A549 (cell line): ENCODE results near the gene HTRA2. TPM values are rescaled to one million over a fixed set of nuclear protein-coding genes. Genes with fewer than 3 reads are reported as not detected.

Experiments used
- ATAC-seq, 2 experiments: fragments of 200-7000 bp in 1 of 2; fragments of >200 bp in 1 of 2; cut with Nextera tagmentation in 1 of 2; cut with Tn5 transposase in 1 of 2; 3 replicates each; pipeline versions ENCODE4 v1.8.0 to v1.9.1; 2018 to 2020; ENCODE audit warnings: mild to moderate bottlenecking in 1 of 2, moderate library complexity in 1 of 2
- CTCF ChIA-PET: fragments of 300-600 bp; sonication (Branson Sonifier 250); formaldehyde crosslinking; extraction: SDS; loops from one replicate; lab custom pipeline; 2021; ENCODE audit warnings: antibody characterized with exemption, inconsistent platforms; lab: Yijun Ruan, JAX
- POLR2A ChIA-PET: fragments of 350-600 bp; formaldehyde crosslinking; extraction: SDS; loops from one replicate; lab custom pipeline; 2021; ENCODE audit warnings: antibody characterized with exemption, inconsistent platforms; lab: Yijun Ruan, JAX
- DNase-seq, 2 experiments: peaks; one replicate each; pipeline versions ENCODE4 v3.0.0 to v3.0.0-alpha.2; 2011 to 2016; ENCODE audit warnings: low read depth in 1 of 2, low spot score in 1 of 2
- FAIRE-seq: peaks from 2 replicates; lab custom pipeline; 2011; peaks lifted over from hg19 to GRCh38; lab: Jason Lieb, UNC
- H3K27ac ChIP-seq, 2 experiments: fragments of >200 bp; sonication (Bioruptor Twin); formaldehyde crosslinking; 3 replicates each; pipeline ENCODE4 v1.5.1; 2016 to 2017
- H3K4me1 ChIP-seq: fragments of >200 bp; sonication (Bioruptor Twin); formaldehyde crosslinking; 3 replicates; pipeline ENCODE4 v1.6.1; 2016
- H3K4me2 ChIP-seq: fragments of >200 bp; sonication (Bioruptor Twin); formaldehyde crosslinking; 3 replicates; pipeline ENCODE4 v1.6.1; 2016
- H3K4me3 ChIP-seq: fragments of >200 bp; sonication (Bioruptor Twin); formaldehyde crosslinking; 3 replicates; pipeline ENCODE4 v1.5.1; 2016
- H3K9me3 ChIP-seq: fragments of >200 bp; sonication (Bioruptor Twin); formaldehyde crosslinking; 3 replicates; pipeline ENCODE4 v1.6.1; 2016
- ATOH8 ChIP-seq: fragments of 250-450 bp; sonication (Bioruptor Pico); IDR thresholded peaks from 2 replicates; pipeline ENCODE4 v1.5.0; 2020; ENCODE audit warnings: low read depth, mild to moderate bottlenecking, moderate library complexity
- BHLHE40 ChIP-seq: IDR thresholded peaks from 2 replicates; pipeline ENCODE4 v1.6.1; 2012; ENCODE audit warnings: low read depth, low read length, inconsistent platforms
- CBX2 ChIP-seq: fragments of 200-600 bp; sonication (generic); IDR thresholded peaks from 2 replicates; pipeline ENCODE4 v1.6.1; 2016; ENCODE audit warnings: low read depth, mild to moderate bottlenecking, borderline replicate concordance
- CBX8 ChIP-seq: fragments of 200-600 bp; sonication (generic); IDR thresholded peaks from 2 replicates; pipeline ENCODE4 v1.6.1; 2016
- E2F6 ChIP-seq: IDR thresholded peaks from 2 replicates; pipeline ENCODE4 v1.6.1; 2012; ENCODE audit warnings: low read depth, borderline replicate concordance
- EHF ChIP-seq: fragments of 250-450 bp; sonication (Bioruptor Pico); IDR thresholded peaks from 2 replicates; pipeline ENCODE4 v1.5.0; 2020; ENCODE audit warnings: mild to moderate bottlenecking
- EHMT2 ChIP-seq: fragments of 200-600 bp; sonication (generic); IDR thresholded peaks from 2 replicates; pipeline ENCODE4 v1.6.1; 2016; ENCODE audit warnings: antibody characterized with exemption, low read depth, mild to moderate bottlenecking, moderate library complexity
- ELK1 ChIP-seq: fragments of 150-350 bp; IDR thresholded peaks from 2 replicates; pipeline ENCODE4 v1.6.1; 2014; ENCODE audit warnings: low read depth, mild to moderate bottlenecking, low read length
- EP300 ChIP-seq, 2 experiments: fragments of >200 bp; sonication (Bioruptor Twin); formaldehyde crosslinking; IDR thresholded peaks; 2 replicates in 1 of 2; 3 replicates in 1 of 2; pipeline ENCODE4 v1.6.1; 2016 to 2017
- FOSL2 ChIP-seq, 2 experiments: fragments of 450-650 bp in 1 of 2; fragments of >200 bp in 1 of 2; sonication (Bioruptor Twin) in 1 of 2; formaldehyde crosslinking; IDR thresholded peaks; 2 replicates each; pipeline versions ENCODE4 v1.5.0 to v1.6.1; 2016 to 2020; ENCODE audit warnings: mild to moderate bottlenecking in 1 of 2, moderate library complexity in 1 of 2
- GATA3 ChIP-seq: IDR thresholded peaks from 2 replicates; pipeline ENCODE4 v1.6.1; 2012; ENCODE audit warnings: borderline replicate concordance
- HOXA7 ChIP-seq: fragments of 250-450 bp; sonication (Bioruptor Pico); IDR thresholded peaks from 2 replicates; pipeline ENCODE4 v1.5.0; 2020; ENCODE audit warnings: mild to moderate bottlenecking, moderate library complexity
- JUNB ChIP-seq: fragments of >200 bp; sonication (Bioruptor Twin); formaldehyde crosslinking; IDR thresholded peaks from 2 replicates; pipeline ENCODE4 v1.6.1; 2016
- KDM1A ChIP-seq: fragments of 200-600 bp; sonication (generic); IDR thresholded peaks from 2 replicates; pipeline ENCODE4 v1.6.1; 2016; ENCODE audit warnings: low read depth, mild to moderate bottlenecking
- MAZ ChIP-seq: fragments of 150-350 bp; IDR thresholded peaks from 2 replicates; pipeline ENCODE4 v1.6.1; 2014; ENCODE audit warnings: antibody characterized with exemption, low read depth, low read length, borderline replicate concordance
- NFE2L2 ChIP-seq: fragments of 150-350 bp; conservative IDR thresholded peaks from 2 replicates; pipeline ENCODE4 v1.6.1; 2014; ENCODE audit warnings: low read length
- PBX3 ChIP-seq: IDR thresholded peaks from 2 replicates; pipeline ENCODE4 v1.6.1; 2012
- POLR2A ChIP-seq: IDR thresholded peaks from 2 replicates; pipeline ENCODE4 v1.6.1; 2012; ENCODE audit warnings: mild to moderate bottlenecking, low read length
- POLR2AphosphoS2 ChIP-seq: conservative IDR thresholded peaks from 2 replicates; pipeline ENCODE4 v1.6.1; 2012; ENCODE audit warnings: low read length, improper control_type of control experiment, inconsistent platforms
- REST ChIP-seq: fragments of 200-600 bp; sonication (generic); IDR thresholded peaks from 2 replicates; pipeline ENCODE4 v1.6.1; 2016; ENCODE audit warnings: antibody characterized with exemption, mild to moderate bottlenecking, moderate library complexity
- RNF2 ChIP-seq: fragments of 200-600 bp; sonication (generic); IDR thresholded peaks from 2 replicates; pipeline ENCODE4 v1.6.1; 2016; ENCODE audit warnings: low read depth, mild to moderate bottlenecking, antibody characterized with exemption, moderate library complexity, borderline replicate concordance
- SMC3 ChIP-seq: fragments of >200 bp; sonication (Bioruptor Twin); formaldehyde crosslinking; IDR thresholded peaks from 3 replicates; pipeline ENCODE4 v1.6.1; 2018; ENCODE audit warnings: inconsistent platforms
- SREBF2 ChIP-seq: fragments of 450-650 bp; IDR thresholded peaks from 2 replicates; pipeline ENCODE4 v1.6.1; 2014; ENCODE audit warnings: mild to moderate bottlenecking, moderate library complexity
- TFCP2L1 ChIP-seq: fragments of 250-450 bp; sonication (Bioruptor Pico); IDR thresholded peaks from 2 replicates; pipeline ENCODE4 v1.5.0; 2021; ENCODE audit warnings: mild to moderate bottlenecking
- TP53 ChIP-seq: fragments of 250-450 bp; sonication (Bioruptor Pico); IDR thresholded peaks from 2 replicates; pipeline ENCODE4 v1.5.0; 2021; ENCODE audit warnings: mild to moderate bottlenecking, moderate library complexity
- USF2 ChIP-seq: fragments of 450-650 bp; IDR thresholded peaks from 2 replicates; pipeline ENCODE4 v1.6.1; 2014; ENCODE audit warnings: antibody characterized with exemption
- ZSCAN20 ChIP-seq: fragments of 250-450 bp; sonication (Bioruptor Pico); IDR thresholded peaks from 2 replicates; pipeline ENCODE4 v1.8.0; 2022; ENCODE audit warnings: mild to moderate bottlenecking, moderate library complexity
- WGBS: methylation state at CpG from one replicate; pipeline ENCODE4 v1.1.6; 2017; ENCODE audit errors: missing lambda C conversion rate; 5-methylcytosine and 5-hydroxymethylcytosine counted together
- polyA plus RNA-seq, 4 experiments: library from polyadenylated mRNA; depleted of rRNA in 3 of 4; stranded (reverse); fragments of >200 nt; fragmentation: RNase III in 1 of 4; extraction: RNeasy Plus Mini Kit Qiagen cat#74134 plus additional on column Dnase treatment in 1 of 4; gene quantifications; 2 replicates in 3 of 4; 3 replicates in 1 of 4; pipeline ENCODE4 v1.2.3, GENCODE V29; 2011 to 2017

Gene HTRA2
- polyA plus RNA-seq, 2 of the 4 experiments (the other 2 are of a cell fraction), result 28.7 to 36.5 TPM

GRCh38 chr2:74556831-74557370, 27.2 kb downstream of the HTRA2 start:
- no peak for FAIRE-seq
- POLR2A ChIA-PET, result no interaction called here
- TF ChIP-seq USF2 (no peak), EHMT2 (no peak), PBX3 (no peak), ATOH8 (CRISPR knock-in tag) (no peak), GATA3 (no peak), POLR2A (no peak), FOSL2 (IDR thresholded peaks at IDR 0.05) (no peak), FOSL2 (CRISPR knock-in tag; IDR thresholded peaks at IDR 0.05) (no peak), KDM1A (no peak), POLR2AphosphoS2 (no peak), E2F6 (no peak), ZSCAN20 (CRISPR knock-in tag) (no peak), JUNB (no peak), ELK1 (no peak), BHLHE40 (no peak), HOXA7 (CRISPR knock-in tag) (no peak), TP53 (CRISPR knock-in tag) (no peak), CBX2 (no peak), RNF2 (no peak)
- TF ChIP-seq, all 56 proteins: peak for 0
- DNase-seq, result no peak
- CTCF ChIA-PET, result interaction anchor here (0.6 to 8.6 kb wide), 6 partner anchors 11 to 70 kb away, joined by 3 to 63 read pairs (median 4); no protein-coding TSS in a partner anchor
- Histone ChIP-seq H3K4me3 (no peak overlapping the region), H3K4me1 (peaks cover 6% of the 10 kb centered on the region; the same call in 2 of the 3 replicates), H3K27ac (no peak overlapping the region), H3K9me3 (no peaks in the 10 kb centered on the region), H3K4me2 (no peak overlapping the region)
- no peak for ATAC-seq
- WGBS, result 75% methylated on average over 5 of the region's 6 CpGs

GRCh38 chr2:74558284-74559230, 28.8 kb downstream of the HTRA2 start:
- no peak overlapping the region for H3K4me2 ChIP-seq
- 67% methylated on average over 7 of the region's 7 CpGs for WGBS
- FAIRE-seq, result no peak
- TF ChIP-seq EHF (CRISPR knock-in tag), result no peak
- no peak for TF ChIP-seq REST
- TF ChIP-seq POLR2AphosphoS2, result no peak
- TF ChIP-seq CBX8, result no peak
- TF ChIP-seq SREBF2, result no peak
- TF ChIP-seq MAZ, result no peak
- no peak for TF ChIP-seq USF2
- no peak for TF ChIP-seq NFE2L2
- TF ChIP-seq TFCP2L1 (CRISPR knock-in tag), result no peak
- TF ChIP-seq SMC3, result no peak
- TF ChIP-seq EP300 (IDR thresholded peaks at IDR 0.05), result no peak

More at GRCh38 chr2:74558284-74559230, 28.8 kb downstream of the HTRA2 start:
- ChIA-PET POLR2A (no interaction called here), CTCF (interaction anchor here (0.7 to 8.6 kb wide), 8 partner anchors 9 to 319 kb away, joined by 3 to 63 read pairs (median 3); partner anchors contain the start of genes CCDC142 and TTC31)
- H3K4me1 ChIP-seq, result peaks cover 2% of the 10 kb centered on the region; the same call in 2 of the 3 replicates
- H3K9me3 ChIP-seq, result no peaks in the 10 kb centered on the region
- DNase-seq (no peak), ATAC-seq (no peak)
- no peak overlapping the region for H3K27ac ChIP-seq
- H3K4me3 ChIP-seq, result no peak overlapping the region
